Measurements from ENCODE around the gene RAB1B. TPM values are rescaled to one million over a fixed set of nuclear protein-coding genes. Genes with fewer than 3 reads are reported as not detected.

The RAB1B gene
- total RNA-seq, 1 experiment from 2014 or later, result 148 TPM

GRCh38 chr11:66227700-66228099, 40.7 kb upstream of the RAB1B start (continued):
- TF ChIP-seq ZBTB33 (IDR thresholded peaks at IDR 0.05; ENCODE audit: extremely low read depth, insufficient replicate concordance, low read length) (no peak), FOSL1 (IDR thresholded peaks at IDR 0.05; ENCODE audit: low read depth) (no peak)
- TF ChIP-seq, protein P1, sequence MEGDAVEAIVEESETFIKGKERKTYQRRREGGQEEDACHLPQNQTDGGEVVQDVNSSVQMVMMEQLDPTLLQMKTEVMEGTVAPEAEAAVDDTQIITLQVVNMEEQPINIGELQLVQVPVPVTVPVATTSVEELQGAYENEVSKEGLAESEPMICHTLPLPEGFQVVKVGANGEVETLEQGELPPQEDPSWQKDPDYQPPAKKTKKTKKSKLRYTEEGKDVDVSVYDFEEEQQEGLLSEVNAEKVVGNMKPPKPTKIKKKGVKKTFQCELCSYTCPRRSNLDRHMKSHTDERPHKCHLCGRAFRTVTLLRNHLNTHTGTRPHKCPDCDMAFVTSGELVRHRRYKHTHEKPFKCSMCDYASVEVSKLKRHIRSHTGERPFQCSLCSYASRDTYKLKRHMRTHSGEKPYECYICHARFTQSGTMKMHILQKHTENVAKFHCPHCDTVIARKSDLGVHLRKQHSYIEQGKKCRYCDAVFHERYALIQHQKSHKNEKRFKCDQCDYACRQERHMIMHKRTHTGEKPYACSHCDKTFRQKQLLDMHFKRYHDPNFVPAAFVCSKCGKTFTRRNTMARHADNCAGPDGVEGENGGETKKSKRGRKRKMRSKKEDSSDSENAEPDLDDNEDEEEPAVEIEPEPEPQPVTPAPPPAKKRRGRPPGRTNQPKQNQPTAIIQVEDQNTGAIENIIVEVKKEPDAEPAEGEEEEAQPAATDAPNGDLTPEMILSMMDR (IDR thresholded peaks at IDR 0.05 in 2 of 3, conservative IDR thresholded peaks at IDR 0.05 in 1 of 3; ENCODE audit: borderline replicate concordance in 1 of 3, insufficient read depth in 1 of 3, low read depth in 2 of 3, low read length in 2 of 3), result no peak

GRCh38 chr11:66228521-66228920, 39.9 kb upstream of the RAB1B start:
- ATAC-seq (no peak), DNase-seq (ENCODE audit: low read depth, low spot score) (no peak)
- Histone ChIP-seq H3K9ac (ENCODE audit: low read length) (no peak overlapping the region), H2AFZ (ENCODE audit: low read depth, low read length, poor library complexity, severe bottlenecking) (no peak overlapping the region), H4K20me1 (ENCODE audit: insufficient read depth) (no peaks in the 10 kb centered on the region), H3K4me2 (ENCODE audit: low read length) (no peak overlapping the region), H3K9me2 (ENCODE audit: insufficient read depth) (no peaks in the 10 kb centered on the region), H3K27me3 (ENCODE audit: insufficient read depth, low read length) (no peaks in the 10 kb centered on the region), H3K9me3 (ENCODE audit: control insufficient read depth in 1 of 2, insufficient read depth in 1 of 2, low read depth in 1 of 2, low read length in 2 of 2) (no peaks in the 10 kb centered on the region), H3K4me3 (replicated peaks in 1 of 2; ENCODE audit: low read depth in 1 of 2, low read length in 2 of 2) (no peak overlapping the region), H3K36me3 (ENCODE audit: control insufficient read depth in 1 of 2, insufficient read depth in 2 of 2, low read length in 2 of 2) (peaks cover 3 to 4% of the 10 kb centered on the region in 2 experiments; a peak in 1 of 4 replicates), H3K27ac (ENCODE audit: low read depth, low read length) (no peak overlapping the region), H3K4me1 (ENCODE audit: control insufficient read depth in 1 of 2, insufficient read depth in 2 of 2, low read length in 2 of 2) (no peaks in the 10 kb centered on the region), H3K79me2 (ENCODE audit: insufficient read depth, low read length) (no peaks in the 10 kb centered on the region)
- no TSS peak for BruUV-seq (replicated peaks)
- intact Hi-C loops (cut with micrococcal nuclease), result no loop called here
- ChIA-PET POLR2A (no interaction called here), CTCF (no interaction called here), RAD21 (ENCODE audit: low non-redundant PET in 1 of 2, low total read pairs in 2 of 2, uncharacterized antibody in 2 of 2, unreplicated experiment in 2 of 2) (no interaction called here)
- TF ChIP-seq EZH2phosphoT487 (IDR thresholded peaks at IDR 0.05; ENCODE audit: borderline replicate concordance) (no peak), ZBTB33 (IDR thresholded peaks at IDR 0.05; ENCODE audit: extremely low read depth, insufficient replicate concordance, low read length) (no peak), YY1 (IDR thresholded peaks at IDR 0.05; ENCODE audit: extremely low read depth, insufficient replicate concordance, low read depth, low read length) (no peak), TCF7L2 (IDR thresholded peaks at IDR 0.05; ENCODE audit: borderline replicate concordance, extremely low read depth, insufficient read depth, insufficient read length) (no peak), POLR2A (IDR thresholded peaks at IDR 0.05; ENCODE audit: borderline replicate concordance, extremely low read depth, insufficient read depth, insufficient read length) (no peak), ELF1 (IDR thresholded peaks at IDR 0.05; ENCODE audit: borderline replicate concordance, low read depth) (no peak), ATF3 (IDR thresholded peaks at IDR 0.05) (no peak), CBX3 (IDR thresholded peaks at IDR 0.05; ENCODE audit: low read depth) (no peak), CEBPB (IDR thresholded peaks at IDR 0.05; ENCODE audit: low read depth) (no peak), RAD21 (IDR thresholded peaks at IDR 0.05; ENCODE audit: low read depth) (no peak), SP1 (IDR thresholded peaks at IDR 0.05; ENCODE audit: low read depth) (no peak), JUND (IDR thresholded peaks at IDR 0.05) (no peak), POLR2AphosphoS5 (IDR thresholded peaks at IDR 0.05; ENCODE audit: low read depth, low read length) (no peak), SRF (IDR thresholded peaks at IDR 0.05; ENCODE audit: low read depth) (no peak), FOSL1 (IDR thresholded peaks at IDR 0.05; ENCODE audit: low read depth) (no peak)
- TF ChIP-seq, protein P2, sequence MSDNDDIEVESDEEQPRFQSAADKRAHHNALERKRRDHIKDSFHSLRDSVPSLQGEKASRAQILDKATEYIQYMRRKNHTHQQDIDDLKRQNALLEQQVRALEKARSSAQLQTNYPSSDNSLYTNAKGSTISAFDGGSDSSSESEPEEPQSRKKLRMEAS (IDR thresholded peaks at IDR 0.05), result no peak
